Measurements from ENCODE around the gene ARHGDIG. TPM values are rescaled to one million over a fixed set of nuclear protein-coding genes. Genes with fewer than 3 reads are reported as not detected.

The ARHGDIG gene
- total and polyA plus RNA-seq, 2 experiments from 2014 or later: 0.78 to 1.0 TPM

- Mint-ChIP-seq H3K36me3 (ENCODE audit: low read depth) (peaks cover 24% of the 10 kb centered on the region; the same call in 2 of the 3 replicates), H3K27ac (no peak overlapping the region), H3K9me3 (no peaks in the 10 kb centered on the region; the same call in 2 of the 3 replicates), H3K4me3 (no peak overlapping the region), H3K27me3 (ENCODE audit: insufficient read depth, low read depth, poor library complexity) (peaks cover 10% of the 10 kb centered on the region), H3K4me1 (no peaks in the 10 kb centered on the region)
- no peaks in the 10 kb centered on the region for H3K4me1 ChIP-seq (ENCODE audit: insufficient read depth)
- no peak overlapping the region for H3K4me3 ChIP-seq
- no peak overlapping the region for H2AFZ ChIP-seq
- no peaks in the 10 kb centered on the region for H3K9me2 ChIP-seq (ENCODE audit: insufficient read depth)
- H3K4me2 ChIP-seq: no peak overlapping the region
- H3K36me3 ChIP-seq (ENCODE audit: insufficient read depth): no peaks in the 10 kb centered on the region
- H3F3A ChIP-seq (replicated peaks; ENCODE audit: low read depth): 0 out of 2 replicates have a peak, but pooled peaks cover 3% of the 10 kb centered on the region
- ATAC-seq: no peak
- H3K27ac ChIP-seq (ENCODE audit: low read depth): no peak overlapping the region
- no peak for DNase-seq (ENCODE audit: low spot score)
- TF ChIP-seq NANOG (IDR thresholded peaks at IDR 0.05; ENCODE audit: borderline replicate concordance) (no peak), ZNF331 (CRISPR knock-in tag; IDR thresholded peaks at IDR 0.05; ENCODE audit: low read depth) (no peak)
- no peaks in the 10 kb centered on the region for H3K27me3 ChIP-seq (ENCODE audit: insufficient read depth)
- no peaks in the 10 kb centered on the region for H4K20me1 ChIP-seq (replicated peaks; ENCODE audit: insufficient read depth)
- no peaks in the 10 kb centered on the region for H3K79me2 ChIP-seq (replicated peaks; ENCODE audit: insufficient read depth)
Measured at GRCh38 chr16:263944-264343, 16.4 kb upstream of the ARHGDIG start.

GRCh38 chr16:264440-264951 is 15.9 kb upstream of the ARHGDIG start:
- H3K9me2 ChIP-seq (ENCODE audit: insufficient read depth): no peaks in the 10 kb centered on the region
- H3K4me1 ChIP-seq (ENCODE audit: insufficient read depth): no peaks in the 10 kb centered on the region
- no peaks in the 10 kb centered on the region for H3K36me3 ChIP-seq (ENCODE audit: insufficient read depth)
- H4K20me1 ChIP-seq (replicated peaks; ENCODE audit: insufficient read depth): no peaks in the 10 kb centered on the region
- no peaks in the 10 kb centered on the region for H3K79me2 ChIP-seq (replicated peaks; ENCODE audit: insufficient read depth)
- no peak overlapping the region for H3K27ac ChIP-seq (ENCODE audit: low read depth)
- Mint-ChIP-seq H3K27ac (no peak overlapping the region), H3K36me3 (ENCODE audit: low read depth) (peaks cover 18% of the 10 kb centered on the region; the same call in 2 of the 3 replicates), H3K4me1 (no peaks in the 10 kb centered on the region), H3K4me3 (no peak overlapping the region), H3K27me3 (ENCODE audit: insufficient read depth, low read depth, poor library complexity) (peaks cover 10% of the 10 kb centered on the region), H3K9me3 (no peaks in the 10 kb centered on the region; the same call in 2 of the 3 replicates)
- H3K4me2 ChIP-seq: no peak overlapping the region
- no peak for ATAC-seq
- DNase-seq (ENCODE audit: low spot score): no peak
- H3K27me3 ChIP-seq (ENCODE audit: insufficient read depth): no peaks in the 10 kb centered on the region
- H3K4me3 ChIP-seq: no peak overlapping the region
- H2AFZ ChIP-seq: no peak overlapping the region
- H3F3A ChIP-seq (replicated peaks; ENCODE audit: low read depth): 0 out of 2 replicates have a peak, but pooled peaks cover 3% of the 10 kb centered on the region
- no peak for TF ChIP-seq STAT1 (IDR thresholded peaks at IDR 0.05; ENCODE audit: unreplicated experiment)
- TF ChIP-seq CREB1 (CRISPR knock-in tag; IDR thresholded peaks at IDR 0.05; ENCODE audit: low read depth): no peak
- TF ChIP-seq ZNF331 (CRISPR knock-in tag; IDR thresholded peaks at IDR 0.05; ENCODE audit: low read depth): no peak
- TF ChIP-seq REST (IDR thresholded peaks at IDR 0.05; ENCODE audit: unreplicated experiment): no peak
- no peak for TF ChIP-seq JUNB (IDR thresholded peaks at IDR 0.05; ENCODE audit: unreplicated experiment)
- TF ChIP-seq ZNF114 (CRISPR knock-in tag; IDR thresholded peaks at IDR 0.05): no peak
- TF ChIP-seq NANOG (IDR thresholded peaks at IDR 0.05; ENCODE audit: borderline replicate concordance): no peak
- TF ChIP-seq, protein P1, sequence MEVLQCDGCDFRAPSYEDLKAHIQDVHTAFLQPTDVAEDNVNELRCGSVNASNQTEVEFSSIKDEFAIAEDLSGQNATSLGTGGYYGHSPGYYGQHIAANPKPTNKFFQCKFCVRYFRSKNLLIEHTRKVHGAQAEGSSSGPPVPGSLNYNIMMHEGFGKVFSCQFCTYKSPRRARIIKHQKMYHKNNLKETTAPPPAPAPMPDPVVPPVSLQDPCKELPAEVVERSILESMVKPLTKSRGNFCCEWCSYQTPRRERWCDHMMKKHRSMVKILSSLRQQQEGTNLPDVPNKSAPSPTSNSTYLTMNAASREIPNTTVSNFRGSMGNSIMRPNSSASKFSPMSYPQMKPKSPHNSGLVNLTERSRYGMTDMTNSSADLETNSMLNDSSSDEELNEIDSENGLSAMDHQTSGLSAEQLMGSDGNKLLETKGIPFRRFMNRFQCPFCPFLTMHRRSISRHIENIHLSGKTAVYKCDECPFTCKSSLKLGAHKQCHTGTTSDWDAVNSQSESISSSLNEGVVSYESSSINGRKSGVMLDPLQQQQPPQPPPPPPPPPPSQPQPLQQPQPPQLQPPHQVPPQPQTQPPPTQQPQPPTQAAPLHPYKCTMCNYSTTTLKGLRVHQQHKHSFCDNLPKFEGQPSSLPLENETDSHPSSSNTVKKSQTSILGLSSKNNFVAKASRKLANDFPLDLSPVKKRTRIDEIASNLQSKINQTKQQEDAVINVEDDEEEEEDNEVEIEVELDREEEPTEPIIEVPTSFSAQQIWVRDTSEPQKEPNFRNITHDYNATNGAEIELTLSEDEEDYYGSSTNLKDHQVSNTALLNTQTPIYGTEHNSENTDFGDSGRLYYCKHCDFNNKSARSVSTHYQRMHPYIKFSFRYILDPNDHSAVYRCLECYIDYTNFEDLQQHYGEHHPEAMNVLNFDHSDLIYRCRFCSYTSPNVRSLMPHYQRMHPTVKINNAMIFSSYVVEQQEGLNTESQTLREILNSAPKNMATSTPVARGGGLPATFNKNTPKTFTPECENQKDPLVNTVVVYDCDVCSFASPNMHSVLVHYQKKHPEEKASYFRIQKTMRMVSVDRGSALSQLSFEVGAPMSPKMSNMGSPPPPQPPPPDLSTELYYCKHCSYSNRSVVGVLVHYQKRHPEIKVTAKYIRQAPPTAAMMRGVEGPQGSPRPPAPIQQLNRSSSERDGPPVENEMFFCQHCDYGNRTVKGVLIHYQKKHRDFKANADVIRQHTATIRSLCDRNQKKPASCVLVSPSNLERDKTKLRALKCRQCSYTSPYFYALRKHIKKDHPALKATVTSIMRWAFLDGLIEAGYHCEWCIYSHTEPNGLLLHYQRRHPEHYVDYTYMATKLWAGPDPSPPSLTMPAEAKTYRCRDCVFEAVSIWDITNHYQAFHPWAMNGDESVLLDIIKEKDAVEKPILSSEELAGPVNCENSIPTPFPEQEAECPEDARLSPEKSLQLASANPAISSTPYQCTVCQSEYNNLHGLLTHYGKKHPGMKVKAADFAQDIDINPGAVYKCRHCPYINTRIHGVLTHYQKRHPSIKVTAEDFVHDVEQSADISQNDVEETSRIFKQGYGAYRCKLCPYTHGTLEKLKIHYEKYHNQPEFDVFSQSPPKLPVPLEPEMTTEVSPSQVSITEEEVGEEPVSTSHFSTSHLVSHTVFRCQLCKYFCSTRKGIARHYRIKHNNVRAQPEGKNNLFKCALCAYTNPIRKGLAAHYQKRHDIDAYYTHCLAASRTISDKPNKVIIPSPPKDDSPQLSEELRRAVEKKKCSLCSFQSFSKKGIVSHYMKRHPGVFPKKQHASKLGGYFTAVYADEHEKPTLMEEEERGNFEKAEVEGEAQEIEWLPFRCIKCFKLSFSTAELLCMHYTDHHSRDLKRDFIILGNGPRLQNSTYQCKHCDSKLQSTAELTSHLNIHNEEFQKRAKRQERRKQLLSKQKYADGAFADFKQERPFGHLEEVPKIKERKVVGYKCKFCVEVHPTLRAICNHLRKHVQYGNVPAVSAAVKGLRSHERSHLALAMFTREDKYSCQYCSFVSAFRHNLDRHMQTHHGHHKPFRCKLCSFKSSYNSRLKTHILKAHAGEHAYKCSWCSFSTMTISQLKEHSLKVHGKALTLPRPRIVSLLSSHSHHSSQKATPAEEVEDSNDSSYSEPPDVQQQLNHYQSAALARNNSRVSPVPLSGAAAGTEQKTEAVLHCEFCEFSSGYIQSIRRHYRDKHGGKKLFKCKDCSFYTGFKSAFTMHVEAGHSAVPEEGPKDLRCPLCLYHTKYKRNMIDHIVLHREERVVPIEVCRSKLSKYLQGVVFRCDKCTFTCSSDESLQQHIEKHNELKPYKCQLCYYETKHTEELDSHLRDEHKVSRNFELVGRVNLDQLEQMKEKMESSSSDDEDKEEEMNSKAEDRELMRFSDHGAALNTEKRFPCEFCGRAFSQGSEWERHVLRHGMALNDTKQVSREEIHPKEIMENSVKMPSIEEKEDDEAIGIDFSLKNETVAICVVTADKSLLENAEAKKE (CRISPR knock-in tag; IDR thresholded peaks at IDR 0.05): no peak
- no peak for TF ChIP-seq POLR2AphosphoS5 (IDR thresholded peaks at IDR 0.05; ENCODE audit: low read depth)
- TF ChIP-seq CTCF (conservative IDR thresholded peaks at IDR 0.05; ENCODE audit: low read depth in 2 of 2): no peak

All from GM23338 (cell line).